NCI-H2107 treated with DMSO at 0.1 percent for 48 hours (cell line): ENCODE data around the gene CAMTA1.

Source experiments
- DNase-seq: peaks from one replicate; lab custom pipeline; 2025; ENCODE audit not compliant: unreplicated experiment; lab: John Stamatoyannopoulos, UW

CAMTA1 gene

GRCh38 chr1:7515904-7516303 lies 730.6 kb downstream of the CAMTA1 start:
- no peak for DNase-seq

GRCh38 chr1:7516341-7516740 lies 731.1 kb downstream of the CAMTA1 start:
- DNase-seq: no peak

- DNase-seq: no peak
Observed at GRCh38 chr1:7516929-7517328, 731.7 kb downstream of the CAMTA1 start.

DNA sequence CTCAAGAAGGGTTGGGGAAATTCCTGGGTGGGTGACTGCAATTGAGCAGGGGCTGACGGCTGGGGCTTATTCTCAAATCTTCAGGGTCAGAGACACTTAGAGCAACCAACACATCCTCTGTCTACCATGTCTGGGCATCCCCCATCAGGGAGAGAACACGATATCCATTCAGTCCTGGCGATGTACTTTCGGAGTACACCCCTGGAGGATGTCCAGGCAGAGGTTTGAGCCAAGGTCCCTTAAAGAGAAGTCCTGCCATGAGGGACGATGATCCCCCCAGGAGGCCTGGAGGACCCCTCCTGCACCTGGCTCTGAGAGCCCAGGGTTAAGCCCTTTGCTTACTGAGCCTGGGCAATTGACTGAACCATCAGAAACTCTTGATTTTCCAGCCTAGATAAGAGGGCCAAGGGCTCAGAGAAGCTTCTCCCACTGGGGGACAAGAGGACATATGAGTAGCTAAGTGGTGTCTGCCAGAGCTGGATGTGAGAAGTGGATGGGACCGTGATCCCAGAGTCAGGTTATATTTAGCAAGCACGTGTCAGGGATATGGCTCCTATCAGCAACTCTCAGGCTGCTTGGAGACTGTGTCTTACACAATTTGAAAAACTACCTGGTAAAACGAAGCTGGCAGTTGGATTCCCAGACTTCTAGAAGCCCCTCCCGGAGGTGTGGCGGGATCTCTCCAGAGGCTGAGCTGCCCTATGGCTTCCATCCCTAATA lies 732.5 kb downstream of the CAMTA1 start:
- no peak for DNase-seq

DNA sequence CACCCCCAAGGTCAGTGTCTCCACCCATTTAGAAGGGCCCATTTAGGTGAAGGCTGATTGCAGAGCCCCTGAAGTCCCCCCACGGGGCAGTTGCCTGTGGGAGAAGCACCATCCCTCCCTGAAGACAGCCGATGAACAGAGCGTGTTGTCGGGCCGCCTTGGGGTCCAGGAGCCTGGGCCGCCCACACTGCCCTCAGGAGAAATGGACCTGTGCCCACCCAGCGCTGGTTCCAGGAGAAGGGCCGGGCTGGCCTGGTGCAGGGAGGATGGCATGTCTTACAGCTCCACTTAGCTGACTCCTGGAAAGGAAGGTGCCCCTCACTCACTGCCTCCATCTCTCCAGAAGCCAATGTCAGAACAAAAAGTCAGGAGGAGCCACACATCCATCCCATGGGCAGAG lies 733.2 kb downstream of the CAMTA1 start:
- DNase-seq: no peak

DNA sequence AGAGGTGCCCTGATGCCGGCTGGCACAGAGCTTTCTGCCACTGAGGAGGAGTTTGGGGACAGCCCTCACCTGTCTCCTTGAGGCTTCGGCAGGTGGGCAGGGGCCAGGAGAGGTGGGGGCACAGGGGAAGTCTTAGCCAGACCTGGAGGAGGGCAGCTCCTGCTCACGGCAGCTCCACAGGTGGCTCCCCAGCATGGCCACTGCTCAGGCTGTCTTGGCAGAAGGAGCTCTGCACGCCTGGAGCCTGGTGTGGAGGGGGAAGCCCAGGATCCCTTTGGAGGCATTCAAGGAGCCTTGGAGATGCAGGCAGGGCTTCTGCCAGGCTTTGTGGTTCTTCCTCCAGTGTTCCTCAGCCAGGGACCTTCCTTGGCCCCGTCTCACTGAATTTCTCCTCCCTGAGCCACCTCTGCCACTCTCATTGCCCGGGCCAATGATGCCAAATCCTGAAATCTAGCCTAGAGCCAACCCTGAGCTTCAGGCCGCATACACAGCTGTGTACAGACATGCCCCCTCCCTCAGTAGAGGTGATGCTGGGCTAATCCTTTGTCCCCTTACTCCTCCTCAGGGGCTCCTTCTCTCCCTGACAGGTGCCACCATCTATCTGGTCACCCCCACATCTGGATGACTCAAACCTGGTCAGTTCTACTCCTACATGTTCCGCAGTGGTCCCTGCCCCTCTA lies 734.1 kb downstream of the CAMTA1 start:
- DNase-seq: no peak

DNA sequence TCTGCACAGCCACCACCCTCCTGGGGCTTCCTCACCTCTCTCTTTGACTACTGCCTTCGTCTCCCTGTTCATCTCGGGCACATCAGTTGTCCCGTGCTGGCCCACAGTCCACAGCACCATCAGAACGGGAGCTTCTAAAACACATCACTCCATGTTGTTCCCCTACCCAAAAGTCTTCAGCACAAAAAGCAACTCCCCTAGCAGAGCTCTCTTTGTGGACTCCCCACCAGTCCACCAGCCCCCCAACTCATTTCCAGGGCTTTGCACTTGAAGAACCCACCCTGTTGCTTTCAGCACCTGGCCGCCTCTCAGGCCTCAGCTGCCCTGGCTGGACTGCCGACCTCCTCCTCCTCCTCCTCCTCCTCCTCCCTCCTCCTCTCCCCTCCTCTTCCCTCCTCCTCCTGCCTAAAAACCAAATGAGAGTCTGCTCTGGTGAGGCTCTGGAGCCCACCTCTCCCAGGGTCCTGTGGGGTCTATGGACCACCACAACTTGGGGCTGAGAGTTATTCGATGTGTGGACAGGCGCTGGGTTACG lies 734.7 kb downstream of the CAMTA1 start:
- no peak for DNase-seq

DNA sequence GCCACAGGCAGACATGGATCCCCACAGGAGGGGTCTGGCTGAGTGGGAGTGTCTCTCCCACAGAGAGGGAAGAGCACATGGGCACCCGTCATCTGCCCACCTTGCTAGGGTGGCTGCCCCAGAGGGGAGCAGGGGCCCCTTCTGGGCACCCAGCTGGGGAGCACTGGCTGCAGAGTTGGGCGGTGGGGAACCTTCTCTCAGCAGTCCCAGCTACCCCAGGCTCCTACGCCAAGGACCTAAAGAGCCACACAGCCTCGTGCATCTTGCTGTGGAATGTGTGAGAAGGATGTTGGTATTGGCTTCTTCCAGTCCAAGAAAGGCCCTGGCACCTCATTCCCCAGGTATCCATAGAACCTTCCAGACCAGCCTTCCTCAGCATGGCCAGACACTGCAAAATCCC lies 735.2 kb downstream of the CAMTA1 start:
- no peak for DNase-seq

- no peak for DNase-seq
Observed at GRCh38 chr1:7524341-7525337, 739.4 kb downstream of the CAMTA1 start.

DNA sequence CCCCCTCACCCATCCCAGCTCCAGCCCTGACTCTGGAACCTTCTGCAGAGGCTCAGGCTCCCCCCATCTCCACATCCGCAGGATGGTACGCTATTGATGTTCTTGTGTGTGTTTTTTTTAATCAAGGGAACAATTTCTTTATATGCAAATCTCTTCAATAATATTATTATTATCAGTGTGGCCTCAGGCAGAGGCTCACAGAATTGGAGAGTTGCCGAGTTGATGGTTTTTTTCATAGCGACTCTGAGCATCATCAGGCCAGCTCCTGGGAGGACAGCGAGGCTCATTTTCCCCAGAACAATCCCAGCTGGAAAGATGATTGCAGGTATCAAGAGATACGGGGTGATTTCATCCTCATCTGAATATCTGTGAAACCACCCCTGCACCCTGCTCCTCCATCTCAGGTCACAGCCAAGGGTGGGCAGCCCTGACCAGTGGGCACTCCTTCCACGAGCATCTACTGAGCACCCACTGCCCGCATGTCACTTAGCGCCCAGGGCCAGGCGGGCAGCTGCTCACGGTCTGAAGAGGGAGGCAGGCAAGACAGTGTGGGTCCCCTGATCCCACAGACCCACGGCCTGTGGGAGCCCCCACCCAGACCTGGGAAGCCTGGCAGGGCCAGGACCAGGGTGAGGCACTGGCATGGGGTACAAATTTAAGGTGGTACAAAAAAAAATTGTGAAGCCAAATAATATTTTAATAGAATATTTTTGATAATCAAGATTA lies 740.2 kb downstream of the CAMTA1 start:
- DNase-seq: no peak

DNA sequence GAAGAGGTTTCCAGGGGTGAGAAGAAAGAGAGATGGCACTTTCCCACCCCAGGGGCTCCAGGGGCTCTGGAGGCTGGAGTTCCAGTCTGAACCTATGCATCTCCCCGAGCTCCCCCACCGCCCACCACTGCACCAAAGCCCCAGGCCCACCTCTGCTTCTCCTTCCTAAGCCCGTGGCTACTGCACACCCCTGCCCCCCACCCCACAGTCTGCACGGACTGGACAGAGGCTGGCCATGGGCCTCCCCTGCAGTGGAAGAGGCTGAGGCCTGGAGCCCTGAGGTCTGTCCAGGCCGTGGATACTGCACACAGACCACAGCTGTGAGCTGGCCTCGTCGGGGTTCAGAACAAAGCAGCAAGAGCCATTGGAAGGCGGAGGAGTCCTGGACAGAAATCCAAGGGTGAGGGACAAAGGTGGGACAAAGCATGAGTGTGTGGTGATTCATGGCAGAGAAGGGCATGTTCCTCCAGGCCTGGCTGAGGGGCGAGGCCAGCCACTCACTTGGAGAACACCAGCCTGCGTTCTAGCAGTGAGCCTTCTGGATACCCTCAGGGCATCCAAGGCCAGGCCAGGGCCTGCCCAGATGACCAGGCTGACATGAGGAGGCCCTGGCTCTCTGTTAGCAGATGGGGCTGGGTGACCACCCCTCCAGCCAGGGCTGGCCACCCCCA lies 741.1 kb downstream of the CAMTA1 start:
- no peak for DNase-seq

DNA sequence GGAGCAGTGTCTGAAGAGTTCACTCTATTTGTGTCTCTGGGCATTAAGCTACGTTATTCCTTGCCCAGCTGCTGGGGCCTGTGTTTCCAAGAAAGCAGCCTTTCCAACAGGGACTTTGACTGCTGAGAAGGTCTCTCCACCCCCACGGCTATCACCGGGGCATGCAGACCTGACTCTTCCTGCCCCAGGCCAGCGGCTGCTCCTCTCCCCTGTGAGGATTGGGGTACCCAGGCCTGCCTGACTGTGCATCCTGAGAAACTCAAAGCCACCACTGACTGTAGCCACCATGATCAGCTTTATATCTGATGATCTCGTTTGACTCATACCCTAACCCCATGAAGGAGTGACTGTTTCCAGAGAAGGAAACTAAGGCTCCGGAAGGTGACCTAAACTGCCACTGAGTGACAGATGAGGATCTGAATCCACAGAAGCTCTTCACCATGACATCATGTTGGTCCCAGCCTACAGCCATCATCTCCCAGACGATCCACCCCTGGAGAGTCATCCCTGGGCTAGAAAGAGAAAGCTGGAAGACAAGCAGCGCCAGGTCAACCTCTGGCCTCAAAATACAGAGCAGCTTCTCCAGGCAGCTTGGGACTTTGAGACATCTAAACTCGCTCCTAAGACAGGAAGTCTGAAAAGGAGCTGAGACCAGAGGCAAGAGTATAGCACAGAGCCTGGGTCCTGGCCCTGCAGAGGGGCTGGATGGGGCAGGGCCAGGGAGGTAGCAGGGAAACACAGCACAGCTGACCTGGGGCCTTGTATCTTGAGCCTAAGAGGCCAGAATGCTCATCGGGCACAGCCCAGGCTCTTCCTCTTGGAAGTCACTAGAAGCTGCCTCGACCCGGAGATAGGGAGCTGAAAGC lies 741.8 kb downstream of the CAMTA1 start:
- DNase-seq: no peak

- no peak for DNase-seq
Observed at GRCh38 chr1:7527733-7528045, 742.4 kb downstream of the CAMTA1 start.

- DNase-seq: no peak
Observed at GRCh38 chr1:7528386-7529198, 743.3 kb downstream of the CAMTA1 start.

GRCh38 chr1:7529917-7530316 lies 744.7 kb downstream of the CAMTA1 start:
- no peak for DNase-seq

DNA sequence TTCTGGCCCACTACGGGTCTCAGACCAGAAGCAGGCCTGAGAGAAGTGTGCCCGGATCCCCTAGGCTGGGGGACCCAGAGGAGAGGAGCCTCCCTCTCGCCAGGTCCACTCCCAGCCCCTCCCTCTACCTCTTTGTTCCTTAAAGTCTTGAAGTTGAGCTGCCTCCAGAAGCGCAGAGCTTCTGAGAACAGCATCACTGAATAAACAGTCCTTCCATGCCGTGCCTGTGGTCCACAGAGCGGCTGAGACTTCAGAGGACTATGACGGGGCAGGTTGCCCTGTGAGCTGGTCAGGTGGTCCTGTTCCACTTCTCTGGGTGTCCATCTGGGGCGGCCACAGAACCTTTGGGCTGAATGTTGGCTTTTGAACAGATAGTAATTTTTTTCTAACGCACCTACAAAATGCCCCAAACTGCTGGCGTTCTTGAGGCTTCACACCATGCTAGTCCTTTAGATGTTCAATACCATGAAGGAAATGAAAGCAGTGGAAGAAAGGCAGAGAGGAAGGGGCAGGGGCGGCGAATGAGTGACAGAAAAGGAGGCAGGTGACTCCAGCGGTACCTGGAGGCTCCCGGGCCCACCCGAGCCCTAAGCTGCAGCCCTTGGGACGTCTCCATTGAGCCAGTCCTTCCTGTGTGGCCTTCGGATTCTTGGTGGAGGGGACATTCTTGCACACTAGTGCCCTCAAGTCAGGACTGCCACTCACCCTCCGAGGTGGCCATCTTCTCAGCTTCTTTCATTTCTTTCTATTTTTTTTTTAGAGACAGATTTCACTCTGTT lies 746.5 kb downstream of the CAMTA1 start:
- no peak for DNase-seq

DNA sequence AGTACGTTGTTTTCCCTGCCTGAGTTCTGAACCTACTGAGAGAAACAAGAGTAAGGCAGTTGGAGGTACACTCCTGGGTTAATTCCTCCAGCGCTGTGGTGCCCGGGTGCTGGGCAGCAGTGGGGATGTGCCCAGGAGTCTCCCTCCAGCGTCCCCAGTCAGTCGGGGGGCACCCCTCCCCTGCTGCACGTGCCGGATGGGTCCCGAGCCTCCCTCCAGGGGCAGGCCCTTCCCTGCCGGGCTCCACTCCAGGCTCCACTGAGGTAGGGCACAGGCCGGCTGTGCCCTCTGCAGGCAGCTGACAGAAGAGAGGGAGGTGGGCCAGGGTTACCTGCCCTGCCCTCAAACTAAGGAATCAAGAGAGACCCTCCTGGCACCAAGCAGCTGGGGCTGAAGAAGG lies 747.8 kb downstream of the CAMTA1 start:
- no peak for DNase-seq
